OCI-LY7 (cell line): ENCODE data around the gene RGCC. TPM values are rescaled to one million over a fixed set of nuclear protein-coding genes. Genes with fewer than 3 reads are reported as not detected.
A peak's percentile ranks its signal among the peaks of the same experiment; 100 is the strongest.

Source experiments
- BruUV-seq: library from RNA; stranded (reverse); fragments of 400-500 nt; replicated peaks from 2 replicates; lab custom pipeline; 2021; lab: Mats Ljungman, UMichigan
- CTCF ChIA-PET: fragments of 300-600 bp; sonication (Branson Sonifier 250); formaldehyde crosslinking; loops from one replicate; lab custom pipeline; 2022; ENCODE audit warnings: antibody characterized with exemption; ENCODE audit not compliant: unreplicated experiment; lab: Charles Lee
- POLR2A ChIA-PET: fragments of 300-600 bp; sonication (Branson Sonifier 250); formaldehyde crosslinking; loops from one replicate; lab custom pipeline; 2022; ENCODE audit warnings: antibody characterized with exemption; lab: Charles Lee
- DNase-seq: peaks from one replicate; pipeline ENCODE4 v3.0.0-alpha.2; 2015; ENCODE audit warnings: low spot score
- H2AFZ ChIP-seq: fragments of 200-600 bp; sonication (generic), shearing (Covaris generic); 2 replicates; pipeline ENCODE4 v1.6.1; 2014; ENCODE audit warnings: mild to moderate bottlenecking, antibody characterized with exemption, low read length, moderate library complexity
- H3K27ac ChIP-seq: fragments of 200-600 bp; sonication (generic); 2 replicates; pipeline ENCODE4 v1.5.1; 2014; ENCODE audit warnings: mixed run types, low read depth, mild to moderate bottlenecking, moderate library complexity, low read length, inconsistent platforms; ENCODE audit not compliant: poor library complexity, severe bottlenecking
- H3K36me3 ChIP-seq: fragments of 200-600 bp; sonication (generic); 2 replicates; pipeline ENCODE4 v1.6.1; 2014; ENCODE audit warnings: mild to moderate bottlenecking, antibody characterized with exemption, low read length, moderate library complexity, mixed read lengths; ENCODE audit not compliant: insufficient read depth
- H3K4me1 ChIP-seq: fragments of 200-600 bp; sonication (generic); 2 replicates; pipeline ENCODE4 v1.5.1; 2014; ENCODE audit warnings: mild to moderate bottlenecking, low read length; ENCODE audit not compliant: insufficient read depth, poor library complexity, severe bottlenecking
- H3K4me2 ChIP-seq: fragments of 200-600 bp; sonication (generic); 2 replicates; pipeline ENCODE4 v1.6.1; 2014; ENCODE audit warnings: mild to moderate bottlenecking, low read length
- H3K4me3 ChIP-seq: fragments of 200-600 bp; sonication (generic); 2 replicates; pipeline ENCODE4 v1.5.1; 2014; ENCODE audit warnings: mild to moderate bottlenecking, low read depth, low read length; ENCODE audit not compliant: poor library complexity, severe bottlenecking
- H3K79me2 ChIP-seq: fragments of 200-600 bp; sonication (generic); 2 replicates; pipeline ENCODE4 v1.6.1; 2016; ENCODE audit warnings: low read depth, mild to moderate bottlenecking, low read length, moderate library complexity, mixed read lengths; ENCODE audit not compliant: insufficient read depth
- H3K9me2 ChIP-seq: fragments of 200-600 bp; sonication (generic); 2 replicates; pipeline ENCODE4 v1.6.1; 2016; ENCODE audit warnings: mild to moderate bottlenecking, low read length, mixed read lengths; ENCODE audit not compliant: insufficient read depth
- H3K9me3 ChIP-seq: fragments of 200-600 bp; sonication (generic); 2 replicates; pipeline ENCODE4 v1.6.1; 2014; ENCODE audit warnings: mild to moderate bottlenecking, mixed run types, low read length, mixed read lengths
- H4K20me1 ChIP-seq: fragments of 200-600 bp; sonication (generic); 2 replicates; pipeline ENCODE4 v1.6.1; 2014; ENCODE audit warnings: mild to moderate bottlenecking, antibody characterized with exemption, low read length, moderate library complexity, mixed read lengths; ENCODE audit not compliant: insufficient read depth
- EZH2phosphoT487 ChIP-seq: fragments of 200-600 bp; sonication (generic); IDR thresholded peaks from 2 replicates; pipeline ENCODE4 v1.6.1; 2018; ENCODE audit warnings: low read depth, borderline replicate concordance, mild to moderate bottlenecking, mixed run types, antibody characterized with exemption, low read length, moderate library complexity, mixed read lengths
- intact Hi-C: fragments of 100-400 bp; cut with micrococcal nuclease; formaldehyde crosslinking; loops from one replicate; pipeline ENCODE4 v1.10.0; 2022; ENCODE audit not compliant: unreplicated experiment
- total RNA-seq, 2 experiments: library from RNA; depleted of rRNA in 1 of 2; stranded (reverse); fragments of >200 nt in 1 of 2; shearing (Covaris generic) in 1 of 2; gene quantifications; 2 replicates each; pipeline ENCODE4 v1.2.3, GENCODE V29; 2014 to 2022
- TF ChIP-seq, protein P1 (sequence below): fragments of 200-600 bp; sonication (generic); conservative IDR thresholded peaks from 2 replicates; pipeline ENCODE4 v1.5.1; 2014; ENCODE audit warnings: mild to moderate bottlenecking, antibody characterized with exemption, low read length, moderate library complexity, mixed read lengths

RGCC gene
- total RNA-seq, 2 experiments from 2014 or later, result 101 to 274 TPM

DNA sequence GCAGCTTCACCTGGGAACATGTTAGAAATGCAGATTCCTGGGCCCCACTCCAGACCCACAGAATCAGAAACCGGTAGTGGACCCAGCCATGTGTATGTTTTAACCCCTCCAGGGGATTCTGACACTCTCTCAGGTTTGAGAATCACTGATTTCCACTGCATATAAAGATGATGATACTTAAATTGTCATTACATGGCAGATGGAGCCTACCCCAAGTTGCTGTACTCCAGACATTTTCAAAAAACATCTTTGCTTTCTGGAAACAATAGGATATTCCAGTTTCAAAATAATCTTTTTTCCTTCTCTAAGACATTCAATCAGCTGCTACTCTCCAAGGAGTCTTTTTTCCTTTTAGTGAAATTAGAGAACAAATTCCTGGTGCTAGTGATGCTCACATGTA lies 48.6 kb upstream of the RGCC start:
- Histone ChIP-seq H4K20me1 (no peaks in the 10 kb centered on the region), H3K9me2 (no peaks in the 10 kb centered on the region), H3K4me2 (no peak overlapping the region), H3K79me2 (no peaks in the 10 kb centered on the region), H3K4me3 (no peak overlapping the region), H3K4me1 (peaks cover 9% of the 10 kb centered on the region), H3K36me3 (no peaks in the 10 kb centered on the region), H2AFZ (peak overlapping the region; percentile 53), H3K9me3 (no peaks in the 10 kb centered on the region), H3K27ac (no peak overlapping the region)
- no peak for DNase-seq
- TF ChIP-seq, protein P1, sequence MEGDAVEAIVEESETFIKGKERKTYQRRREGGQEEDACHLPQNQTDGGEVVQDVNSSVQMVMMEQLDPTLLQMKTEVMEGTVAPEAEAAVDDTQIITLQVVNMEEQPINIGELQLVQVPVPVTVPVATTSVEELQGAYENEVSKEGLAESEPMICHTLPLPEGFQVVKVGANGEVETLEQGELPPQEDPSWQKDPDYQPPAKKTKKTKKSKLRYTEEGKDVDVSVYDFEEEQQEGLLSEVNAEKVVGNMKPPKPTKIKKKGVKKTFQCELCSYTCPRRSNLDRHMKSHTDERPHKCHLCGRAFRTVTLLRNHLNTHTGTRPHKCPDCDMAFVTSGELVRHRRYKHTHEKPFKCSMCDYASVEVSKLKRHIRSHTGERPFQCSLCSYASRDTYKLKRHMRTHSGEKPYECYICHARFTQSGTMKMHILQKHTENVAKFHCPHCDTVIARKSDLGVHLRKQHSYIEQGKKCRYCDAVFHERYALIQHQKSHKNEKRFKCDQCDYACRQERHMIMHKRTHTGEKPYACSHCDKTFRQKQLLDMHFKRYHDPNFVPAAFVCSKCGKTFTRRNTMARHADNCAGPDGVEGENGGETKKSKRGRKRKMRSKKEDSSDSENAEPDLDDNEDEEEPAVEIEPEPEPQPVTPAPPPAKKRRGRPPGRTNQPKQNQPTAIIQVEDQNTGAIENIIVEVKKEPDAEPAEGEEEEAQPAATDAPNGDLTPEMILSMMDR, result no peak
- no peak for TF ChIP-seq EZH2phosphoT487
- ChIA-PET POLR2A (interaction anchor here (0.6 kb wide), 2 partner anchors 320 to 509 kb away, joined by 3 read pairs; no protein-coding TSS in a partner anchor), CTCF (no interaction called here)
- BruUV-seq, result no TSS peak
- intact Hi-C loops, result no loop called here

DNA sequence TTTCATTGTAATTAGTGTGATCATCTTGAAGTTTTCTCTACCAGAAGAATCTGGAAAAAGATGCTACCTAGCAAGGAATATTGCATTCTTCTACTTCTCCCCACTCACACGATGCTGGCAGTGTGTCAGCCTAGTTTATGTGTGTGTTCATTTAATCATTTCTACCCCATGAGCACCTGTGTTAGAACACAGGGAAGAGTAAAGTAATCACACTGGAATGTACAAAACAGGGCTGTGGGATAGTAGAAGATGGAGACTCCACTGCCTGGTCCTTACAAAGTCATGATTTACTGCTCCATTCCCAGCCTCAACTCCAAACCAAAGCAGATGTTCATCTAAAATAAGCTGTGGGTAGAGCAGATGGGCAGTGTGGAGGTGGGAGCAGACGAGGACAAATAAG lies 47.7 kb upstream of the RGCC start:
- BruUV-seq, result no TSS peak
- Histone ChIP-seq H3K9me3 (no peaks in the 10 kb centered on the region), H3K27ac (no peak overlapping the region), H3K4me3 (no peak overlapping the region), H4K20me1 (no peaks in the 10 kb centered on the region), H3K4me1 (peaks cover 9% of the 10 kb centered on the region), H3K79me2 (no peaks in the 10 kb centered on the region), H3K9me2 (no peaks in the 10 kb centered on the region), H3K36me3 (no peaks in the 10 kb centered on the region), H2AFZ (peak overlapping the region; percentile 53; the same call in 1 of the 2 replicates), H3K4me2 (no peak overlapping the region)
- no peak for DNase-seq
- ChIA-PET POLR2A (no interaction called here), CTCF (no interaction called here)
- TF ChIP-seq, protein P1, result no peak
- TF ChIP-seq EZH2phosphoT487, result no peak
- intact Hi-C loops, result loop anchor here (2.0 kb wide), 1 partner anchor 49 kb away; no protein-coding TSS in a partner anchor

DNA sequence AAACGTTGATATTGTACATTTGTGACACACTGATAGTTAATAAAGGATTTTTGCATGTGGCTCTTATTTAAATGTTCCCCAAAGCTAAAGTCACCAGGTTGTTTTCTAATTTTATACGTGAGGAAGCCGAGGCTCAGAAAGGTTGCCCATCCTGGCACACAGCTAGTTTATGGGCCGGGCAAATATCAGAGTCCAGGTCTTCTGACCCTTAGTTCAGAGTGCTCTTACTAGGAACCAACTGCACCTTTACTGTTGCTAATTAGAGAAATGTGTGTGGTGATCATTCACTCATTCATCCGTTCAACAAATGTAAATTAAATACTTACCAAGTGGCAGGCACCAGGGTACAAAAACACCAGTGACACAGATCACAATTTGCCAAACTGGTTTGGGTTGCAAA lies 46.3 kb upstream of the RGCC start:
- H3K9me2 ChIP-seq, result no peaks in the 10 kb centered on the region
- no peaks in the 10 kb centered on the region for H3K36me3 ChIP-seq
- no peak overlapping the region for H3K4me3 ChIP-seq
- H2AFZ ChIP-seq, result peak overlapping the region; percentile 47
- H3K4me1 ChIP-seq, result peaks cover 9% of the 10 kb centered on the region
- CTCF ChIA-PET, result interaction anchor here (1.0 kb wide), 1 partner anchor 242 kb away, joined by 3 read pairs; no protein-coding TSS in a partner anchor
- H3K9me3 ChIP-seq, result no peaks in the 10 kb centered on the region
- no peaks in the 10 kb centered on the region for H4K20me1 ChIP-seq
- H3K4me2 ChIP-seq, result no peak overlapping the region; the same call in 1 of the 2 replicates
- no peak for DNase-seq
- BruUV-seq, result no TSS peak
- no peak overlapping the region for H3K27ac ChIP-seq
- TF ChIP-seq, protein P1, result no peak
- TF ChIP-seq EZH2phosphoT487, result no peak
- intact Hi-C loops, result loop anchor here (1.0 to 2.0 kb wide), 2 partner anchors 48 to 241 kb away; no protein-coding TSS in a partner anchor
- H3K79me2 ChIP-seq, result no peaks in the 10 kb centered on the region
- POLR2A ChIA-PET, result interaction anchor here (1.1 to 2.2 kb wide), 3 partner anchors 212 to 241 kb away, joined by 3 to 5 read pairs (median 5); no protein-coding TSS in a partner anchor
